Measurements from ENCODE around the gene DICER1.

DNA sequence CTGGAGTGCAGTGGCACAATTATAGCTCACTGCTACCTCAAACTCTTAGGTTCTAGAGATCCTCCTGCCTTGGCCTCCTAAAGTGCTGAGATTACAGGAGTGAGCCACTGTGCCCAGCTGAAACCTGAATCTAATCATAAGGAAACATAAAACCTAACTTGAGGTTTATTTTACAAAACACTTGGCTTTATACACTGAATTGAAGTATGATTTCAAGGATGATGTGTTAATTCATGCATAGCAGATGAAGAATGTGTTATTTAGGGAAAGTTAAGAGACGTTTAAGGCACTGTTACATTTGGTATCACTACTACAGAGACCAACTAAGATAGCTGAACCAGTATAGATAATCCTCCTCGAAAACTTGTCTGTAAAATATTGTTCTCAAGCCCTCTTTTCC lies 6.4 kb downstream of the DICER1 start:
- TF ChIP-seq, protein P1, sequence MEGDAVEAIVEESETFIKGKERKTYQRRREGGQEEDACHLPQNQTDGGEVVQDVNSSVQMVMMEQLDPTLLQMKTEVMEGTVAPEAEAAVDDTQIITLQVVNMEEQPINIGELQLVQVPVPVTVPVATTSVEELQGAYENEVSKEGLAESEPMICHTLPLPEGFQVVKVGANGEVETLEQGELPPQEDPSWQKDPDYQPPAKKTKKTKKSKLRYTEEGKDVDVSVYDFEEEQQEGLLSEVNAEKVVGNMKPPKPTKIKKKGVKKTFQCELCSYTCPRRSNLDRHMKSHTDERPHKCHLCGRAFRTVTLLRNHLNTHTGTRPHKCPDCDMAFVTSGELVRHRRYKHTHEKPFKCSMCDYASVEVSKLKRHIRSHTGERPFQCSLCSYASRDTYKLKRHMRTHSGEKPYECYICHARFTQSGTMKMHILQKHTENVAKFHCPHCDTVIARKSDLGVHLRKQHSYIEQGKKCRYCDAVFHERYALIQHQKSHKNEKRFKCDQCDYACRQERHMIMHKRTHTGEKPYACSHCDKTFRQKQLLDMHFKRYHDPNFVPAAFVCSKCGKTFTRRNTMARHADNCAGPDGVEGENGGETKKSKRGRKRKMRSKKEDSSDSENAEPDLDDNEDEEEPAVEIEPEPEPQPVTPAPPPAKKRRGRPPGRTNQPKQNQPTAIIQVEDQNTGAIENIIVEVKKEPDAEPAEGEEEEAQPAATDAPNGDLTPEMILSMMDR (IDR thresholded peaks at IDR 0.05), result no peak
- no peak for TF ChIP-seq POLR2AphosphoS5 (IDR thresholded peaks at IDR 0.05; ENCODE audit: low read depth, low read length)
- TF ChIP-seq TCF7L2 (IDR thresholded peaks at IDR 0.05; ENCODE audit: low read depth, low read length), result no peak
- no peak for TF ChIP-seq SIN3A (IDR thresholded peaks at IDR 0.05; ENCODE audit: borderline replicate concordance, insufficient read depth, low read depth, low read length)
- TF ChIP-seq, protein P2, sequence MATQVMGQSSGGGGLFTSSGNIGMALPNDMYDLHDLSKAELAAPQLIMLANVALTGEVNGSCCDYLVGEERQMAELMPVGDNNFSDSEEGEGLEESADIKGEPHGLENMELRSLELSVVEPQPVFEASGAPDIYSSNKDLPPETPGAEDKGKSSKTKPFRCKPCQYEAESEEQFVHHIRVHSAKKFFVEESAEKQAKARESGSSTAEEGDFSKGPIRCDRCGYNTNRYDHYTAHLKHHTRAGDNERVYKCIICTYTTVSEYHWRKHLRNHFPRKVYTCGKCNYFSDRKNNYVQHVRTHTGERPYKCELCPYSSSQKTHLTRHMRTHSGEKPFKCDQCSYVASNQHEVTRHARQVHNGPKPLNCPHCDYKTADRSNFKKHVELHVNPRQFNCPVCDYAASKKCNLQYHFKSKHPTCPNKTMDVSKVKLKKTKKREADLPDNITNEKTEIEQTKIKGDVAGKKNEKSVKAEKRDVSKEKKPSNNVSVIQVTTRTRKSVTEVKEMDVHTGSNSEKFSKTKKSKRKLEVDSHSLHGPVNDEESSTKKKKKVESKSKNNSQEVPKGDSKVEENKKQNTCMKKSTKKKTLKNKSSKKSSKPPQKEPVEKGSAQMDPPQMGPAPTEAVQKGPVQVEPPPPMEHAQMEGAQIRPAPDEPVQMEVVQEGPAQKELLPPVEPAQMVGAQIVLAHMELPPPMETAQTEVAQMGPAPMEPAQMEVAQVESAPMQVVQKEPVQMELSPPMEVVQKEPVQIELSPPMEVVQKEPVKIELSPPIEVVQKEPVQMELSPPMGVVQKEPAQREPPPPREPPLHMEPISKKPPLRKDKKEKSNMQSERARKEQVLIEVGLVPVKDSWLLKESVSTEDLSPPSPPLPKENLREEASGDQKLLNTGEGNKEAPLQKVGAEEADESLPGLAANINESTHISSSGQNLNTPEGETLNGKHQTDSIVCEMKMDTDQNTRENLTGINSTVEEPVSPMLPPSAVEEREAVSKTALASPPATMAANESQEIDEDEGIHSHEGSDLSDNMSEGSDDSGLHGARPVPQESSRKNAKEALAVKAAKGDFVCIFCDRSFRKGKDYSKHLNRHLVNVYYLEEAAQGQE (IDR thresholded peaks at IDR 0.05; ENCODE audit: insufficient read depth in 1 of 2, low read depth in 2 of 2, low read length in 1 of 2), result no peak
